AG09309 (cell line): ENCODE measurements around the gene GLIS1.
"Not testable (repeated sequence)": the region's sequence is repeated elsewhere in the genome, so short reads cannot be mapped to it uniquely, and the experiment has no call there.

Source experiments
- DNase-seq: peaks from one replicate; pipeline ENCODE4 v3.0.0-alpha.2; 2010; ENCODE audit warnings: low read depth
- H3K4me3 ChIP-seq: 2 replicates; pipeline ENCODE4 v1.5.1; 2011; ENCODE audit warnings: mild to moderate bottlenecking, low read depth, low read length, moderate library complexity; ENCODE audit not compliant: control insufficient read depth
- CTCF ChIP-seq: IDR thresholded peaks from 2 replicates; pipeline ENCODE4 v1.5.1; 2011; ENCODE audit warnings: mild to moderate bottlenecking, low read depth, low read length, inconsistent platforms; ENCODE audit not compliant: insufficient read depth, control insufficient read depth; ENCODE audit errors: missing control alignments

GLIS1 gene

GRCh38 chr1:53769184-53769583 is 30.2 kb upstream of the GLIS1 start:
- TF ChIP-seq CTCF: no peak
- DNase-seq: no peak
- no peak overlapping the region for H3K4me3 ChIP-seq

- no peak for TF ChIP-seq CTCF
- H3K4me3 ChIP-seq: no peak overlapping the region; the same call in 1 of the 2 replicates
- no peak for DNase-seq
These were observed 28.0 kb upstream of the GLIS1 start for GRCh38 chr1:53766831-53767405.

GRCh38 chr1:53766194-53766742 is 27.3 kb upstream of the GLIS1 start:
- no peak overlapping the region for H3K4me3 ChIP-seq
- DNase-seq: no peak
- no peak for TF ChIP-seq CTCF

- DNase-seq: no peak
- TF ChIP-seq CTCF: no peak
- H3K4me3 ChIP-seq: no peak overlapping the region
These were observed 26.7 kb upstream of the GLIS1 start for GRCh38 chr1:53765657-53766056.

- no peak for TF ChIP-seq CTCF
- DNase-seq: no peak
- H3K4me3 ChIP-seq: no peak overlapping the region
These were observed 24.9 kb upstream of the GLIS1 start for GRCh38 chr1:53763911-53764310.

GRCh38 chr1:53763461-53763860 is 24.5 kb upstream of the GLIS1 start:
- no peak for TF ChIP-seq CTCF
- no peak for DNase-seq
- H3K4me3 ChIP-seq: no peak overlapping the region

GRCh38 chr1:53760497-53760896 is 21.5 kb upstream of the GLIS1 start:
- not testable (repeated sequence) for DNase-seq, H3K4me3 ChIP-seq
